HCT116 (cell line): Measurements from ENCODE around the gene ZC3H13. TPM values are rescaled to one million over a fixed set of nuclear protein-coding genes. Genes with fewer than 3 reads are reported as not detected.

Experiments used
- ATAC-seq: fragments of 200-7000 bp; cut with Tn5 transposase; 2 replicates; pipeline ENCODE4 v1.9.1; 2020; ENCODE audit warnings: mild to moderate bottlenecking, moderate library complexity
- BruUV-seq: library from RNA; stranded (reverse); fragments of 400-500 nt; replicated peaks from 2 replicates; lab custom pipeline; 2021; lab: Mats Ljungman, UMichigan
- CTCF ChIA-PET: fragments of 300-600 bp; sonication (Branson Sonifier 250); formaldehyde crosslinking; loops from one replicate; lab custom pipeline; 2021; ENCODE audit warnings: antibody characterized with exemption; lab: Charles Lee
- POLR2A ChIA-PET: fragments of 300-600, 350-600 bp; sonication (Branson Sonifier 250); formaldehyde crosslinking; loops from one replicate; lab custom pipeline; 2021; ENCODE audit warnings: antibody characterized with exemption; lab: Charles Lee
- RAD21 ChIA-PET, 2 experiments: fragments of 300-600 bp; sonication (Branson Sonifier 250); formaldehyde crosslinking; loops; one replicate each; lab custom pipeline; 2023; ENCODE audit warnings: low total read pairs in 2 of 2; ENCODE audit not compliant: uncharacterized antibody in 2 of 2, unreplicated experiment in 2 of 2, low non-redundant PET in 1 of 2; lab: Charles Lee
- DNase-seq: peaks from one replicate; pipeline ENCODE4 v3.0.0-alpha.2; 2010; ENCODE audit warnings: low read depth, low spot score
- H2AFZ ChIP-seq: fragments of 200-600 bp; shearing (Covaris generic), sonication (generic); 2 replicates; pipeline ENCODE4 v1.6.1; 2017; ENCODE audit warnings: low read depth, mixed run types, mixed read lengths, antibody characterized with exemption, low read length; ENCODE audit not compliant: poor library complexity, severe bottlenecking
- H3K27ac ChIP-seq: 2 replicates; pipeline ENCODE4 v1.5.1; 2012; ENCODE audit warnings: low read depth, low read length
- H3K27me3 ChIP-seq: fragments of 200-600 bp; sonication (generic); 2 replicates; pipeline ENCODE4 v1.6.1; 2016; ENCODE audit warnings: mixed run types, low read length, mixed read lengths; ENCODE audit not compliant: insufficient read depth
- H3K36me3 ChIP-seq, 2 experiments: fragments of 200-500 bp in 1 of 2; fragments of 200-600 bp in 1 of 2; sonication (Bioruptor generic) in 1 of 2; sonication (generic) in 1 of 2; 2 replicates each; pipeline versions ENCODE4 v1.5.1 to v1.6.1; 2014 to 2016; ENCODE audit warnings: low read length in 2 of 2, inconsistent platforms in 1 of 2, mixed read lengths in 1 of 2, mixed run types in 1 of 2; ENCODE audit not compliant: insufficient read depth in 2 of 2, control insufficient read depth in 1 of 2
- H3K4me1 ChIP-seq, 2 experiments: fragments of 200-600 bp in 1 of 2; sonication (generic) in 1 of 2; 2 replicates each; pipeline versions ENCODE4 v1.5.1 to v1.6.1; 2012 to 2017; ENCODE audit warnings: low read length in 2 of 2, inconsistent platforms in 1 of 2, mild to moderate bottlenecking in 1 of 2, mixed read lengths in 1 of 2, mixed run types in 1 of 2, moderate library complexity in 1 of 2; ENCODE audit not compliant: insufficient read depth in 2 of 2, control insufficient read depth in 1 of 2
- H3K4me2 ChIP-seq: fragments of 200-600 bp; sonication (generic); 2 replicates; pipeline ENCODE4 v1.6.1; 2017; ENCODE audit warnings: mixed run types, low read length, mixed read lengths
- H3K4me3 ChIP-seq, 2 experiments: fragments of 200-600 bp in 1 of 2; sonication (generic) in 1 of 2; replicated peaks in 1 of 2; 2 replicates each; pipeline ENCODE4 v1.5.1; 2011 to 2016; ENCODE audit warnings: low read length in 2 of 2, control low read depth in 1 of 2, low read depth in 1 of 2, mild to moderate bottlenecking in 1 of 2, mixed read lengths in 1 of 2, mixed run types in 1 of 2
- H3K79me2 ChIP-seq: fragments of 200-600 bp; sonication (generic); 2 replicates; pipeline ENCODE4 v1.6.1; 2017; ENCODE audit warnings: mild to moderate bottlenecking, mixed run types, low read length, moderate library complexity, mixed read lengths; ENCODE audit not compliant: insufficient read depth
- H3K9ac ChIP-seq: fragments of 200-600 bp; sonication (generic); 2 replicates; pipeline ENCODE4 v1.6.1; 2016; ENCODE audit warnings: low read length, mixed read lengths
- H3K9me2 ChIP-seq: fragments of 200-600 bp; sonication (generic), shearing (Covaris generic); 2 replicates; pipeline ENCODE4 v1.6.1; 2017; ENCODE audit warnings: mixed run types, mild to moderate bottlenecking, moderate library complexity; ENCODE audit not compliant: insufficient read depth
- H3K9me3 ChIP-seq, 2 experiments: fragments of 200-500 bp in 1 of 2; fragments of 200-600 bp in 1 of 2; sonication (Bioruptor generic) in 1 of 2; sonication (generic) in 1 of 2; 2 replicates each; pipeline ENCODE4 v1.6.1; 2014 to 2017; ENCODE audit warnings: low read length in 2 of 2, mixed read lengths in 2 of 2, inconsistent platforms in 1 of 2, low read depth in 1 of 2, mild to moderate bottlenecking in 1 of 2, mixed run types in 1 of 2, moderate library complexity in 1 of 2; ENCODE audit not compliant: control insufficient read depth in 1 of 2, insufficient read depth in 1 of 2
- H4K20me1 ChIP-seq: fragments of 200-600 bp; sonication (generic), shearing (Covaris generic); 2 replicates; pipeline ENCODE4 v1.6.1; 2017; ENCODE audit warnings: mixed run types, mild to moderate bottlenecking, moderate library complexity; ENCODE audit not compliant: insufficient read depth
- CBX3 ChIP-seq: IDR thresholded peaks from 2 replicates; pipeline ENCODE4 v1.6.1; 2012; ENCODE audit warnings: low read depth
- CEBPB ChIP-seq: IDR thresholded peaks from 2 replicates; pipeline ENCODE4 v1.6.1; 2012; ENCODE audit warnings: low read depth
- EGR1 ChIP-seq: IDR thresholded peaks from 2 replicates; pipeline ENCODE4 v1.6.1; 2012; ENCODE audit warnings: low read depth
- ELF1 ChIP-seq: IDR thresholded peaks from 2 replicates; pipeline ENCODE4 v1.6.1; 2012; ENCODE audit warnings: low read depth, borderline replicate concordance
- EZH2 ChIP-seq: fragments of 200-600 bp; sonication (generic); IDR thresholded peaks from 2 replicates; pipeline ENCODE4 v1.6.1; 2017; ENCODE audit warnings: antibody characterized with exemption, mixed run types
- EZH2phosphoT487 ChIP-seq: fragments of 200-600 bp; IDR thresholded peaks from 2 replicates; pipeline ENCODE4 v1.6.1; 2018; ENCODE audit warnings: antibody characterized with exemption, borderline replicate concordance
- FOSL1 ChIP-seq: IDR thresholded peaks from 2 replicates; pipeline ENCODE4 v1.6.1; 2012; ENCODE audit warnings: low read depth
- JUND ChIP-seq: IDR thresholded peaks from 2 replicates; pipeline ENCODE4 v1.6.1; 2012
- POLR2A ChIP-seq: IDR thresholded peaks from 2 replicates; pipeline ENCODE4 v1.7.0; 2011; ENCODE audit warnings: borderline replicate concordance; ENCODE audit not compliant: insufficient read depth, insufficient read length; ENCODE audit errors: extremely low read depth
- POLR2AphosphoS5 ChIP-seq: IDR thresholded peaks from 2 replicates; pipeline ENCODE4 v1.6.1; 2011; ENCODE audit warnings: mild to moderate bottlenecking, low read depth, low read length, moderate library complexity
- RAD21 ChIP-seq: IDR thresholded peaks from 2 replicates; pipeline ENCODE4 v1.6.1; 2012; ENCODE audit warnings: low read depth, mild to moderate bottlenecking
- SIN3A ChIP-seq: IDR thresholded peaks from 2 replicates; pipeline ENCODE4 v1.6.1; 2012; ENCODE audit warnings: low read depth
- SP1 ChIP-seq: IDR thresholded peaks from 2 replicates; pipeline ENCODE4 v1.6.1; 2012; ENCODE audit warnings: low read depth
- YY1 ChIP-seq: IDR thresholded peaks from 2 replicates; pipeline ENCODE4 v1.6.1; 2011; ENCODE audit warnings: low read length, low read depth, moderate library complexity, mild to moderate bottlenecking; ENCODE audit not compliant: insufficient replicate concordance; ENCODE audit errors: extremely low read depth
- ZFX ChIP-seq: fragments of 450-650 bp; IDR thresholded peaks from 2 replicates; pipeline ENCODE4 v1.6.1; 2017
- ZNF274 ChIP-seq: fragments of 200-500 bp; sonication (Bioruptor generic); IDR thresholded peaks from 2 replicates; pipeline ENCODE4 v1.6.1; 2014; ENCODE audit warnings: mild to moderate bottlenecking, low read depth, low read length, inconsistent platforms
- intact Hi-C: fragments of 100-400 bp; cut with micrococcal nuclease; formaldehyde crosslinking; loops from 2 replicates; pipeline ENCODE4 v1.10.0; 2022
- total RNA-seq: library from RNA; stranded (reverse); gene quantifications from one replicate; pipeline ENCODE4 v1.2.1, GENCODE V29; 2021; ENCODE audit not compliant: unreplicated experiment
- TF ChIP-seq, protein P1 (sequence below): IDR thresholded peaks from 2 replicates; pipeline ENCODE4 v1.6.1; 2012
- TF ChIP-seq, protein P2 (sequence below): IDR thresholded peaks from 2 replicates; pipeline ENCODE4 v1.6.1; 2011; ENCODE audit warnings: mild to moderate bottlenecking, low read length, moderate library complexity; ENCODE audit not compliant: insufficient replicate concordance; ENCODE audit errors: extremely low read depth
- TF ChIP-seq, protein P3 (sequence below): IDR thresholded peaks from 2 replicates; pipeline ENCODE4 v1.6.1; 2012
- TF ChIP-seq, protein P4 (sequence below): IDR thresholded peaks from 2 replicates; pipeline ENCODE4 v1.6.1; 2012; ENCODE audit warnings: low read depth

Gene ZC3H13
- total RNA-seq, 1 experiment from 2014 or later = 37.9 TPM

DNA sequence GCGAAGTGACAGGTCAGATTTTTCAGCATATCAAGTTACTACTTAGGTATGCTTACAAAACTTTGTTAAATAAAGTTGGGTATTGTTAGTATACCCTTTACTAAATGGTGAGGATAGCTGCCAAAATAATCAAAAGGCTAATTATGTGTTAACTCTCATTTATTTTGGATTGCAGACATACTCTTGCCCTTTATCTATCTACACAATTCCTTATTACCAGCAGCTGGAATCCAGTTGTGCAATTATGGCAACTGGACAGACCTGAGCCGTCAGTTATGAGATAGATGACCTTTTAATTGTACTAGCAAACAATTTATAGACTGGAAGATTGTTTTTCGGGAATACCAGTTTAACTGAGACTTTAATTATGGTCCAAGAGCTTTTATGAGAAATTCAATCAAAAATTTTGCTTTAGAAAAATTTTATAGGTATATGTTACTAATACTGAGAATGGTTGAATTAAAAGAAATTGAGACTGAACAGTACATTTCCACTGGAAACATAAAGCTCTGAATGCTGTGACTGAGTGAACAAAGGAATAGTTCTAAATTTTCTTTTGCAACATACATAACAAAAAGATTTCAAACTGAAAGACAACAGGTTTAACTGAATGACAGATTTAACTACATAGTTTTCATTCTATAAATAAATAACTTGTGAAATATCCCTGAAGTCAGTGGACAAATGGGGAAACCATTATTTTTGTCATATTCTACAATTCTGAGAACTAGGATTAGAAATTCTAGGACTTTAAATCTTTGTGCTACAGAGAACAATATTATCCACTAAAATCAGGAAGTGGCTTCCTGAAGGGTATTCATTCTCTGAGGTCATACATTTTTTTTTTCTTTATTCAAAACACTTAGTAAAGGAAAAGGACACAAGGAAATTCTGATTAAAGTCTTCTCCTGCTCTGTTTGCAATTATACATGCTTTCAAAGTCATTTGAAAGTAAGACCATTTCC is 97.4 kb downstream of the ZC3H13 start:
- TF ChIP-seq ELF1 = no peak
- TF ChIP-seq JUND = no peak
- TF ChIP-seq POLR2A = no peak
- no peak for TF ChIP-seq POLR2AphosphoS5
- no peak for TF ChIP-seq CEBPB
- no peak for TF ChIP-seq EZH2phosphoT487
- no peak for TF ChIP-seq EZH2
- TF ChIP-seq SP1 = no peak
- TF ChIP-seq, protein P1, sequence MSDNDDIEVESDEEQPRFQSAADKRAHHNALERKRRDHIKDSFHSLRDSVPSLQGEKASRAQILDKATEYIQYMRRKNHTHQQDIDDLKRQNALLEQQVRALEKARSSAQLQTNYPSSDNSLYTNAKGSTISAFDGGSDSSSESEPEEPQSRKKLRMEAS = no peak
- TF ChIP-seq ZFX = no peak
- TF ChIP-seq, protein P2, sequence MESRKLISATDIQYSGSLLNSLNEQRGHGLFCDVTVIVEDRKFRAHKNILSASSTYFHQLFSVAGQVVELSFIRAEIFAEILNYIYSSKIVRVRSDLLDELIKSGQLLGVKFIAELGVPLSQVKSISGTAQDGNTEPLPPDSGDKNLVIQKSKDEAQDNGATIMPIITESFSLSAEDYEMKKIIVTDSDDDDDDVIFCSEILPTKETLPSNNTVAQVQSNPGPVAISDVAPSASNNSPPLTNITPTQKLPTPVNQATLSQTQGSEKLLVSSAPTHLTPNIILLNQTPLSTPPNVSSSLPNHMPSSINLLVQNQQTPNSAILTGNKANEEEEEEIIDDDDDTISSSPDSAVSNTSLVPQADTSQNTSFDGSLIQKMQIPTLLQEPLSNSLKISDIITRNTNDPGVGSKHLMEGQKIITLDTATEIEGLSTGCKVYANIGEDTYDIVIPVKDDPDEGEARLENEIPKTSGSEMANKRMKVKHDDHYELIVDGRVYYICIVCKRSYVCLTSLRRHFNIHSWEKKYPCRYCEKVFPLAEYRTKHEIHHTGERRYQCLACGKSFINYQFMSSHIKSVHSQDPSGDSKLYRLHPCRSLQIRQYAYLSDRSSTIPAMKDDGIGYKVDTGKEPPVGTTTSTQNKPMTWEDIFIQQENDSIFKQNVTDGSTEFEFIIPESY = no peak
- TF ChIP-seq SIN3A = no peak
- no peak for TF ChIP-seq YY1
- no peak for TF ChIP-seq FOSL1
- TF ChIP-seq EGR1 = no peak
- TF ChIP-seq, protein P3, sequence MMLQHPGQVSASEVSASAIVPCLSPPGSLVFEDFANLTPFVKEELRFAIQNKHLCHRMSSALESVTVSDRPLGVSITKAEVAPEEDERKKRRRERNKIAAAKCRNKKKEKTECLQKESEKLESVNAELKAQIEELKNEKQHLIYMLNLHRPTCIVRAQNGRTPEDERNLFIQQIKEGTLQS = no peak
- no peak for TF ChIP-seq CBX3
- TF ChIP-seq, protein P4, sequence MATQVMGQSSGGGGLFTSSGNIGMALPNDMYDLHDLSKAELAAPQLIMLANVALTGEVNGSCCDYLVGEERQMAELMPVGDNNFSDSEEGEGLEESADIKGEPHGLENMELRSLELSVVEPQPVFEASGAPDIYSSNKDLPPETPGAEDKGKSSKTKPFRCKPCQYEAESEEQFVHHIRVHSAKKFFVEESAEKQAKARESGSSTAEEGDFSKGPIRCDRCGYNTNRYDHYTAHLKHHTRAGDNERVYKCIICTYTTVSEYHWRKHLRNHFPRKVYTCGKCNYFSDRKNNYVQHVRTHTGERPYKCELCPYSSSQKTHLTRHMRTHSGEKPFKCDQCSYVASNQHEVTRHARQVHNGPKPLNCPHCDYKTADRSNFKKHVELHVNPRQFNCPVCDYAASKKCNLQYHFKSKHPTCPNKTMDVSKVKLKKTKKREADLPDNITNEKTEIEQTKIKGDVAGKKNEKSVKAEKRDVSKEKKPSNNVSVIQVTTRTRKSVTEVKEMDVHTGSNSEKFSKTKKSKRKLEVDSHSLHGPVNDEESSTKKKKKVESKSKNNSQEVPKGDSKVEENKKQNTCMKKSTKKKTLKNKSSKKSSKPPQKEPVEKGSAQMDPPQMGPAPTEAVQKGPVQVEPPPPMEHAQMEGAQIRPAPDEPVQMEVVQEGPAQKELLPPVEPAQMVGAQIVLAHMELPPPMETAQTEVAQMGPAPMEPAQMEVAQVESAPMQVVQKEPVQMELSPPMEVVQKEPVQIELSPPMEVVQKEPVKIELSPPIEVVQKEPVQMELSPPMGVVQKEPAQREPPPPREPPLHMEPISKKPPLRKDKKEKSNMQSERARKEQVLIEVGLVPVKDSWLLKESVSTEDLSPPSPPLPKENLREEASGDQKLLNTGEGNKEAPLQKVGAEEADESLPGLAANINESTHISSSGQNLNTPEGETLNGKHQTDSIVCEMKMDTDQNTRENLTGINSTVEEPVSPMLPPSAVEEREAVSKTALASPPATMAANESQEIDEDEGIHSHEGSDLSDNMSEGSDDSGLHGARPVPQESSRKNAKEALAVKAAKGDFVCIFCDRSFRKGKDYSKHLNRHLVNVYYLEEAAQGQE = no peak
- TF ChIP-seq RAD21 = no peak
- TF ChIP-seq ZNF274 = no peak
- no peaks in the 10 kb centered on the region for H3K9me3 ChIP-seq
- no peaks in the 10 kb centered on the region for H3K27me3 ChIP-seq
- no peak overlapping the region for H3K4me2 ChIP-seq
- POLR2A ChIA-PET = no interaction called here
- H3K36me3 ChIP-seq = peaks cover 8 to 10% of the 10 kb centered on the region in 2 experiments; a peak in 3 of 4 replicates
- ATAC-seq (no peak), DNase-seq (no peak)
- RAD21 ChIA-PET = no interaction called here
- CTCF ChIA-PET = no interaction called here
- intact Hi-C loops = no loop called here
- H3K9ac ChIP-seq = no peak overlapping the region
- H3K4me3 ChIP-seq = no peak overlapping the region
- H3K79me2 ChIP-seq = no peaks in the 10 kb centered on the region
- no peak overlapping the region for H3K27ac ChIP-seq
- H3K4me1 ChIP-seq = no peaks in the 10 kb centered on the region
- BruUV-seq = no TSS peak
- no peak overlapping the region for H2AFZ ChIP-seq
- no peaks in the 10 kb centered on the region for H3K9me2 ChIP-seq
- no peaks in the 10 kb centered on the region for H4K20me1 ChIP-seq
